Gastrocnemius medialis (tissue), 4 donors: Measurements from ENCODE around the gene ACYP2. TPM values are rescaled to one million over a fixed set of nuclear protein-coding genes. Genes with fewer than 3 reads are reported as not detected.

Source experiments
- ATAC-seq, 2 donors: fragments of 150-250 bp; one replicate each; pipeline ENCODE4 v1.9.1; 2016
- DNase-seq, 2 donors: peaks; one replicate each; pipeline ENCODE4 v3.0.0-alpha.2; 2019
- H3K27ac ChIP-seq, 4 donors: fragments of 200-600 bp; sonication (generic); 1 replicate in 1 of 4; 2 replicates in 3 of 4; pipeline ENCODE4 v1.5.1; 2016 to 2018; ENCODE audit warnings: mild to moderate bottlenecking in 2 of 4, moderate library complexity in 1 of 4
- H3K27me3 ChIP-seq, 3 donors: fragments of 200-600 bp; sonication (generic) in 2 of 3; 1 replicate in 1 of 3; 2 replicates in 2 of 3; pipeline versions ENCODE4 v1.5.1 to v1.6.0; 2016 to 2019; ENCODE audit warnings: mild to moderate bottlenecking in 1 of 3, moderate library complexity in 1 of 3
- H3K36me3 ChIP-seq, 2 donors: fragments of 200-600 bp; sonication (generic) in 1 of 2; one replicate each; pipeline ENCODE4 v1.5.1; 2017 to 2018
- H3K4me1 ChIP-seq, 2 donors: fragments of 200-600 bp; sonication (generic) in 1 of 2; one replicate each; pipeline ENCODE4 v1.5.1; 2016 to 2017; ENCODE audit warnings: mild to moderate bottlenecking in 2 of 2
- H3K4me3 ChIP-seq, 4 donors: fragments of 200-600 bp; sonication (generic) in 3 of 4; 1 replicate in 1 of 4; 2 replicates in 3 of 4; pipeline ENCODE4 v1.5.1; 2016 to 2019; ENCODE audit warnings: mild to moderate bottlenecking in 2 of 4
- H3K9me3 ChIP-seq, 3 donors: fragments of 200-600 bp; sonication (generic) in 2 of 3; 1 replicate in 1 of 3; 2 replicates in 2 of 3; pipeline ENCODE4 v1.5.1; 2016 to 2019
- POLR2A ChIP-seq, 2 donors: fragments of 450-650 bp; IDR thresholded peaks; one replicate each; pipeline ENCODE4 v1.6.1; 2017; ENCODE audit warnings: antibody characterized with exemption in 2 of 2, mild to moderate bottlenecking in 2 of 2, moderate library complexity in 2 of 2
- in situ Hi-C, 4 donors: fragments of 200-750 bp; cut with MboI; loops; one replicate each; pipeline versions ENCODE4 v1.15.0 to v1.8.0; 2017; ENCODE audit warnings: low sequenced_read_pairs in 4 of 4
- intact Hi-C: fragments of 100-400 bp; cut with DNase I; formaldehyde crosslinking; loops from one replicate; pipeline ENCODE4 v1.15.1; 2023; ENCODE audit warnings: low total_unique reads
- total RNA-seq, 4 donors: library from RNA; depleted of rRNA; stranded (reverse); fragments of >200 nt; gene quantifications; one replicate each; pipeline versions ENCODE4 v1.1.0 to v1.2.3, GENCODE V29; 2016
- TF ChIP-seq, protein P1 (sequence below), 5 experiments: fragments of 450-650 bp in 3 of 5; fragments of 200-600 bp in 2 of 5; sonication (generic) in 2 of 5; IDR thresholded peaks in 4 of 5; conservative IDR thresholded peaks in 1 of 5; 1 replicate in 4 of 5; 2 replicates in 1 of 5; pipeline ENCODE4 v1.5.1; 2016 to 2019; ENCODE audit warnings: antibody characterized with exemption in 5 of 5, mild to moderate bottlenecking in 3 of 5, moderate library complexity in 3 of 5

Gene ACYP2
- total RNA-seq, 4 donors from 2014 or later, result 52.9 to 121 (median 107) TPM

DNA sequence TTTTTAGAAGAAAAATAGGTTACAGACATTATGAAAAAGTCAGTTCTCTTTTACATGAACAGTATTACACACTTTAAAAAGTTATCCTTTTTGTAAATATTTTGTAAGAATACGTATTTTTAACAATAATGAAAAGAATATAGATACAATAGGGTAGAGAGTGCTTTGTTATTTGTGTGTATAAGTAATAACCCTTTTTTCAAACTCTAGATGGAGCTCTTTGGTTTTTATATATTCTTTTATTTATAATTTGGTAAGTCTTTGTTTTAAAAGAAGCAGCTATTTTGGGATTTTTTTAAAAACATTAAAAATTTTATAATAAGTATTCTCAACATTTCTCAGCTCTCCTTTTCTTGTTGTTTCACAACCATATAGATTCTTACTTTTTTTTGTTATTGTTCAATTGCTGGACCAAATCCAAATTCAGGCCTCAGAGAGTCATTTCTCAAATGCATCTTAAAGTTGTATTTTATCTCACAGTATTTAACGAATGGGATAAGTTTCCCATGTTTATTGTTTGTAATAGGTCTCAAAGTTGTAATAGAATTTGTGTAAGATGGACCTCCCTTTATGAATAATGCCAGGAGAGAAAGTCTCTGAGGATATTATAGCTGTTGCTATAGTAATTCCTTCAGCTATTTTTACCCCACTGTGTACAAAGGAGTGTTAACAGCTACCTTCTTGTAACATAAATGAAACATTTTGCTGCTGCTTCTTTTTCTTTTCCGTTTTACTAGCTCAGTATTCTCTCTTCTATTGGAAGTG is 46.4 kb downstream of the ACYP2 start:
- Histone ChIP-seq H3K27me3 (no peaks in the 10 kb centered on the region), H3K4me3 (no peak overlapping the region), H3K9me3 (no peaks in the 10 kb centered on the region), H3K4me1 (peaks cover 5% of the 10 kb centered on the region in 2 donors), H3K36me3 (peaks cover 0 to 16% of the 10 kb centered on the region in 2 donors), H3K27ac (no peak overlapping the region)
- in situ Hi-C loops (no loop called here), intact Hi-C loops (no loop called here)
- ATAC-seq, result no peak
- TF ChIP-seq, protein P1, sequence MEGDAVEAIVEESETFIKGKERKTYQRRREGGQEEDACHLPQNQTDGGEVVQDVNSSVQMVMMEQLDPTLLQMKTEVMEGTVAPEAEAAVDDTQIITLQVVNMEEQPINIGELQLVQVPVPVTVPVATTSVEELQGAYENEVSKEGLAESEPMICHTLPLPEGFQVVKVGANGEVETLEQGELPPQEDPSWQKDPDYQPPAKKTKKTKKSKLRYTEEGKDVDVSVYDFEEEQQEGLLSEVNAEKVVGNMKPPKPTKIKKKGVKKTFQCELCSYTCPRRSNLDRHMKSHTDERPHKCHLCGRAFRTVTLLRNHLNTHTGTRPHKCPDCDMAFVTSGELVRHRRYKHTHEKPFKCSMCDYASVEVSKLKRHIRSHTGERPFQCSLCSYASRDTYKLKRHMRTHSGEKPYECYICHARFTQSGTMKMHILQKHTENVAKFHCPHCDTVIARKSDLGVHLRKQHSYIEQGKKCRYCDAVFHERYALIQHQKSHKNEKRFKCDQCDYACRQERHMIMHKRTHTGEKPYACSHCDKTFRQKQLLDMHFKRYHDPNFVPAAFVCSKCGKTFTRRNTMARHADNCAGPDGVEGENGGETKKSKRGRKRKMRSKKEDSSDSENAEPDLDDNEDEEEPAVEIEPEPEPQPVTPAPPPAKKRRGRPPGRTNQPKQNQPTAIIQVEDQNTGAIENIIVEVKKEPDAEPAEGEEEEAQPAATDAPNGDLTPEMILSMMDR (IDR thresholded peaks at IDR 0.05 in 4 of 5, conservative IDR thresholded peaks at IDR 0.05 in 1 of 5), result no peak
- TF ChIP-seq POLR2A (IDR thresholded peaks at IDR 0.05), result no peak
- DNase-seq, result no peak

DNA sequence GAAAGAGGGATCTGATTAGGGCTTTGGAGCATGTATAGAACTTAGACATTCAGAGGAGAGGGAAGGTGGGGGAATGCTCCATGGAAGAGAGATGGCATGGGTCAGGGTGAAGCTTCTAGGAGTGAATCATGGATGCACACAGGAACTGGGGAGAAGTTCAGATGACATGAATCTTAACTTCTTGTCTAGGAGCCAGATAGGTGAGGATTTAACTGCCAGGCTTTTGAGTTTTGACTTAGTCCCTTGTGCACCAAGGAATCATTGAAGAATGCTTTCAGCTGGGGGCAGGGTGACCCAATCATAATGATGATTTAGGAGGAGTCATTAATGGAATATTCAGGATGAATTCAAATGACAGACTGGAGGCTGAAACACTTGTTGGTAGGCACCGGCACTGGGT is 48.7 kb downstream of the ACYP2 start:
- H3K4me3 ChIP-seq, result no peak overlapping the region
- intact Hi-C loops, result no loop called here
- no peaks in the 10 kb centered on the region for H3K9me3 ChIP-seq
- no peak for TF ChIP-seq POLR2A (IDR thresholded peaks at IDR 0.05)
- TF ChIP-seq, protein P1 (IDR thresholded peaks at IDR 0.05 in 4 of 5, conservative IDR thresholded peaks at IDR 0.05 in 1 of 5), result no peak
- peaks cover 6 to 10% of the 10 kb centered on the region in 2 donors for H3K4me1 ChIP-seq
- DNase-seq (no peak), ATAC-seq (no peak)
- H3K27ac ChIP-seq, result no peak overlapping the region
- in situ Hi-C loops, result no loop called here
- H3K36me3 ChIP-seq, result peaks cover 0 to 16% of the 10 kb centered on the region in 2 donors
- no peaks in the 10 kb centered on the region for H3K27me3 ChIP-seq

- no peak overlapping the region for H3K27ac ChIP-seq
- H3K27me3 ChIP-seq, result no peaks in the 10 kb centered on the region
- H3K4me1 ChIP-seq, result peaks cover 6 to 10% of the 10 kb centered on the region in 2 donors
- in situ Hi-C loops, result no loop called here
- TF ChIP-seq, protein P1 (IDR thresholded peaks at IDR 0.05 in 4 of 5, conservative IDR thresholded peaks at IDR 0.05 in 1 of 5), result no peak
- TF ChIP-seq POLR2A (IDR thresholded peaks at IDR 0.05), result no peak
- H3K4me3 ChIP-seq, result no peak overlapping the region
- H3K9me3 ChIP-seq, result no peaks in the 10 kb centered on the region
- intact Hi-C loops, result no loop called here
- DNase-seq (no peak), ATAC-seq (no peak)
- H3K36me3 ChIP-seq, result peaks cover 0 to under 1% of the 10 kb centered on the region in 2 donors
Observed at GRCh38 chr2:54166121-54166773, 50.8 kb downstream of the ACYP2 start.

DNA sequence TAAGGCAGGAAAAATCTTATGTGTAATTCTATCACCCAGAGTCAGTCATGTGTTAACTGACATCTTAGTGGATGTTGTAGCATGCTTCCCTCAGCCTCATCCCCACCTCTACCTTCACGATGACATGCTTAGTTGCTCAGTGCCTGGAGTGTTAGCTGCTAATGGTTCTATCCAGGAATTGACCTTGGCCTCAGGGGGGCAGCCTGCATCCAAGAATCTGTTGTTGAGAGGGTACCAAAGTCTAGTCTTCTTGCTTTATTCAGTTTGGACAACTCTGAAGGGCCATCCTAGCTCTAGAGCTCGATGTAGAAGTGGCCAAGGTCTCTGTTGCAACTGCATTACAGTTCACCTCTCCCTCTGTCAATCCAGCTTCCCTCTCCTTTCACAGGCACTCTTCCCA is 61.2 kb downstream of the ACYP2 start:
- H3K9me3 ChIP-seq, result no peaks in the 10 kb centered on the region
- no peak overlapping the region for H3K27ac ChIP-seq
- no peaks in the 10 kb centered on the region for H3K4me1 ChIP-seq
- TF ChIP-seq, protein P1 (IDR thresholded peaks at IDR 0.05 in 4 of 5, conservative IDR thresholded peaks at IDR 0.05 in 1 of 5), result peak in 3 of 5 experiments; percentile 10 to 40 (median 25)
- TF ChIP-seq POLR2A (IDR thresholded peaks at IDR 0.05), result no peak
- in situ Hi-C loops (loop anchor here in 2 of 4 donors (25.0 kb wide), 1 partner anchor 536 kb away; the partner anchor contains the start of gene EML6 (in 2 of the 2)), intact Hi-C loops (no loop called here)
- no peaks in the 10 kb centered on the region for H3K27me3 ChIP-seq
- peak in 1 of 2 donors; percentile 39 for ATAC-seq
- peaks cover 0 to 7% of the 10 kb centered on the region in 2 donors for H3K36me3 ChIP-seq
- H3K4me3 ChIP-seq, result no peak overlapping the region
- DNase-seq, result no peak
